ENCODE results near the gene NTMT1. TPM values are rescaled to one million over a fixed set of nuclear protein-coding genes. Genes with fewer than 3 reads are reported as not detected.
A peak's percentile ranks its signal among the peaks of the same experiment; 100 is the strongest.

NTMT1 gene
- total RNA-seq, 1 experiment from 2014 or later, result 50.2 TPM

- H3K9ac ChIP-seq (ENCODE audit: low read length), result no peak overlapping the region
- intact Hi-C loops (cut with micrococcal nuclease), result no loop called here
- no peaks in the 10 kb centered on the region for H3K9me2 ChIP-seq (replicated peaks; ENCODE audit: low read length)
- ATAC-seq (peak; percentile 38; the same call in 1 of the 2 replicates), DNase-seq (peak; percentile 72)
- no peaks in the 10 kb centered on the region for H4K20me1 ChIP-seq (ENCODE audit: low read length)
- H3K9me3 ChIP-seq (ENCODE audit: low read length), result no peaks in the 10 kb centered on the region
- no peaks in the 10 kb centered on the region for H3K27me3 ChIP-seq (ENCODE audit: low read length)
- H3K79me2 ChIP-seq (ENCODE audit: low read length), result no peaks in the 10 kb centered on the region
- CTCF ChIA-PET, result no interaction called here
- H3K4me3 ChIP-seq (ENCODE audit: low read length), result no peak overlapping the region
- no peak for TF ChIP-seq EZH2 (IDR thresholded peaks at IDR 0.05; ENCODE audit: low read length, unreplicated experiment)
- TF ChIP-seq EZH2phosphoT487 (IDR thresholded peaks at IDR 0.05; ENCODE audit: borderline replicate concordance, low read length), result no peak
- TF ChIP-seq CTCF (conservative IDR thresholded peaks at IDR 0.05; ENCODE audit: low read depth, low read length), result no peak
- no peak overlapping the region for H3K4me2 ChIP-seq (ENCODE audit: low read length)
- H3F3A ChIP-seq (ENCODE audit: low read length, unreplicated experiment), result no peaks in the 10 kb centered on the region
- BruUV-seq (replicated peaks), result no TSS peak
- H2AFZ ChIP-seq (ENCODE audit: low read length), result 0 out of 2 replicates have a peak overlapping the region, but pooled peaks have one; percentile 48
- no peak overlapping the region for H3K27ac ChIP-seq (ENCODE audit: low read length)
- POLR2A ChIA-PET (ENCODE audit: unreplicated experiment), result no interaction called here
- no peaks in the 10 kb centered on the region for H3K36me3 ChIP-seq (ENCODE audit: low read depth, low read length)
- H3K4me1 ChIP-seq (ENCODE audit: insufficient read depth, low read length), result no peaks in the 10 kb centered on the region
These were observed 41.8 kb upstream of the NTMT1 start for GRCh38 chr9:129584136-129584535.

GRCh38 chr9:129585352-129585751 is 40.6 kb upstream of the NTMT1 start:
- Histone ChIP-seq H2AFZ (ENCODE audit: low read length) (no peak overlapping the region), H3K36me3 (ENCODE audit: low read depth, low read length) (no peaks in the 10 kb centered on the region), H3K9me3 (ENCODE audit: low read length) (no peaks in the 10 kb centered on the region), H3K9me2 (replicated peaks; ENCODE audit: low read length) (no peaks in the 10 kb centered on the region), H3F3A (ENCODE audit: low read length, unreplicated experiment) (no peaks in the 10 kb centered on the region), H3K79me2 (ENCODE audit: low read length) (no peaks in the 10 kb centered on the region), H3K4me2 (ENCODE audit: low read length) (no peak overlapping the region), H3K4me3 (ENCODE audit: low read length) (no peak overlapping the region), H3K4me1 (ENCODE audit: insufficient read depth, low read length) (no peaks in the 10 kb centered on the region), H3K27ac (ENCODE audit: low read length) (no peak overlapping the region), H3K9ac (ENCODE audit: low read length) (no peak overlapping the region), H3K27me3 (ENCODE audit: low read length) (no peaks in the 10 kb centered on the region), H4K20me1 (ENCODE audit: low read length) (no peaks in the 10 kb centered on the region)
- no peak for TF ChIP-seq CTCF (conservative IDR thresholded peaks at IDR 0.05; ENCODE audit: low read depth, low read length)
- TF ChIP-seq EZH2 (IDR thresholded peaks at IDR 0.05; ENCODE audit: low read length, unreplicated experiment), result no peak
- TF ChIP-seq EZH2phosphoT487 (IDR thresholded peaks at IDR 0.05; ENCODE audit: borderline replicate concordance, low read length), result no peak
- ATAC-seq, result no peak
- DNase-seq, result no peak
- ChIA-PET CTCF (no interaction called here), POLR2A (ENCODE audit: unreplicated experiment) (no interaction called here)
- no TSS peak for BruUV-seq (replicated peaks)
- intact Hi-C loops (cut with micrococcal nuclease), result no loop called here

- ATAC-seq (no peak), DNase-seq (no peak)
- intact Hi-C loops (cut with micrococcal nuclease), result no loop called here
- BruUV-seq (replicated peaks), result no TSS peak
- no peak overlapping the region for H3K9ac ChIP-seq (ENCODE audit: low read length)
- no peaks in the 10 kb centered on the region for H3F3A ChIP-seq (ENCODE audit: low read length, unreplicated experiment)
- H3K27ac ChIP-seq (ENCODE audit: low read length), result no peak overlapping the region
- no peaks in the 10 kb centered on the region for H3K9me2 ChIP-seq (replicated peaks; ENCODE audit: low read length)
- TF ChIP-seq CTCF (conservative IDR thresholded peaks at IDR 0.05; ENCODE audit: low read depth, low read length), result no peak
- no peak for TF ChIP-seq EZH2phosphoT487 (IDR thresholded peaks at IDR 0.05; ENCODE audit: borderline replicate concordance, low read length)
- TF ChIP-seq EZH2 (IDR thresholded peaks at IDR 0.05; ENCODE audit: low read length, unreplicated experiment), result no peak
- H2AFZ ChIP-seq (ENCODE audit: low read length), result no peak overlapping the region
- no peaks in the 10 kb centered on the region for H3K4me1 ChIP-seq (ENCODE audit: insufficient read depth, low read length)
- H3K4me2 ChIP-seq (ENCODE audit: low read length), result no peak overlapping the region
- no peaks in the 10 kb centered on the region for H3K79me2 ChIP-seq (ENCODE audit: low read length)
- H3K36me3 ChIP-seq (ENCODE audit: low read depth, low read length), result no peaks in the 10 kb centered on the region
- ChIA-PET POLR2A (ENCODE audit: unreplicated experiment) (no interaction called here), CTCF (no interaction called here)
- no peaks in the 10 kb centered on the region for H3K27me3 ChIP-seq (ENCODE audit: low read length)
- H4K20me1 ChIP-seq (ENCODE audit: low read length), result no peaks in the 10 kb centered on the region
- no peak overlapping the region for H3K4me3 ChIP-seq (ENCODE audit: low read length)
- H3K9me3 ChIP-seq (ENCODE audit: low read length), result no peaks in the 10 kb centered on the region
These were observed 39.7 kb upstream of the NTMT1 start for GRCh38 chr9:129586245-129586644.

Measured in PC-3 (cell line).